Heart right ventricle (tissue), 16 donors: Measurements from ENCODE around the gene SYCE1. TPM values are rescaled to one million over a fixed set of nuclear protein-coding genes. Genes with fewer than 3 reads are reported as not detected.

Experiments
- ATAC-seq, 8 donors: fragments of 200-7000 bp; cut with Tn5 transposase; one replicate each; pipeline ENCODE4 v1.9.1; 2020; ENCODE audit warnings: mild to moderate bottlenecking in 8 of 8, moderate library complexity in 8 of 8, moderate number of reproducible peaks in 1 of 8
- DNase-seq, 2 donors: peaks; one replicate each; pipeline ENCODE4 v3.0.0-alpha.2; 2020
- H3K27ac ChIP-seq, 10 donors: fragments of 200-600 bp; sonication (generic) in 2 of 10; one replicate each; pipeline versions ENCODE4 v1.5.0 to v1.8.0; 2020 to 2022; ENCODE audit warnings: mild to moderate bottlenecking in 3 of 10
- H3K27me3 ChIP-seq, 7 donors: fragments of 200-600 bp; one replicate each; pipeline ENCODE4 v1.8.0; 2021 to 2022; ENCODE audit warnings: mild to moderate bottlenecking in 2 of 7
- H3K36me3 ChIP-seq, 9 donors: fragments of 200-600 bp; sonication (generic) in 1 of 9; one replicate each; pipeline versions ENCODE4 v1.5.0 to v1.8.0; 2020 to 2022; ENCODE audit warnings: mild to moderate bottlenecking in 2 of 9
- H3K4me1 ChIP-seq, 9 donors: fragments of 200-600 bp; sonication (generic) in 1 of 9; one replicate each; pipeline versions ENCODE4 v1.5.0 to v1.8.0; 2020 to 2022; ENCODE audit warnings: mild to moderate bottlenecking in 4 of 9
- H3K4me3 ChIP-seq, 10 donors: fragments of 200-600 bp; sonication (generic) in 2 of 10; one replicate each; pipeline versions ENCODE4 v1.5.0 to v1.8.0; 2020 to 2022; ENCODE audit warnings: mild to moderate bottlenecking in 7 of 10, moderate library complexity in 2 of 10
- H3K9me3 ChIP-seq, 11 donors: fragments of 200-600 bp in 10 of 11; sonication (generic) in 2 of 11; one replicate each; pipeline versions ENCODE4 v1.5.0 to v1.8.0; 2013 to 2022; ENCODE audit warnings: mild to moderate bottlenecking in 2 of 11, control low read depth in 1 of 11, moderate library complexity in 1 of 11
- WGBS, 2 donors: extraction: QIAGEN DNeasy Blood & Tissue Kit; methylation state at CpG; one replicate each; pipeline ENCODE4 v1.1.7; 2013; ENCODE audit warnings: inconsistent platforms in 1 of 2; 5-methylcytosine and 5-hydroxymethylcytosine counted together
- intact Hi-C, 10 donors: fragments of 100-400 bp; cut with DNase I; formaldehyde crosslinking; loops; one replicate each; pipeline versions ENCODE4 v1.11.1 to v1.14.2; 2022
- polyA plus RNA-seq, 2 donors: library from polyadenylated mRNA; stranded (reverse); fragments of 200-250 nt; gene quantifications; one replicate each; pipeline ENCODE4 v1.2.3, GENCODE V29; 2013
- total RNA-seq, 10 donors: library from RNA; stranded (reverse); fragmentation: NEBNext Ultra II Directional in 3 of 10; extraction: Animal tissue kit (Norgen Biotek cat#: 25700) in 3 of 10; gene quantifications; one replicate each; pipeline versions ENCODE4 v1.2.1 to v1.2.4, GENCODE V29; 2021 to 2023
- TF ChIP-seq, protein P1 (sequence below), 9 donors: fragments of 200-600 bp; sonication (generic) in 2 of 9; IDR thresholded peaks; one replicate each; pipeline versions ENCODE4 v1.5.0 to v1.8.0; 2021 to 2022; ENCODE audit warnings: antibody characterized with exemption in 9 of 9, mild to moderate bottlenecking in 5 of 9, moderate library complexity in 1 of 9
- donor health status: Arrhythmogenic right ventricular cardiomyopathy.
- donor health status: ischemic (EF 13 %, LVEDD 7.1; RV severe dilation, severe dysfunction).
- donor health status: healthy with polysubstance abuse.
- donor health status: DM: no; HTN: yes; CAD: no.
- donor health status: DM: no; HTN: no; CAD: no.
- donor health status: ischemic (EF 25% LVEDD 6.9; RV normal size, moderate dysfunction).
- donor health status: ischemic (EF 25% LVEDD 5.7; RV mildly dilated, moderate dysfunction).
- donor health status: healthy.
- donor health status: DM: yes; HTN: yes; CAD: no.
- donor health status: Ischemic cardiomyopathy.
- donor health status: ischemic (EF 35%, LVEDD 5.7; RV mildly dilated, moderate dysfunction).
- donor health status: nonischemic (EF 11% LVEDD 7.7; RV severe dilation, severe dysfunction).
- donor health status: DM: yes; HTN: yes; CAD: no.
- donor health status: PGD.
- donor health status: ischemic (EF 29% LVEDD 5.4; RV normal size, mild dysfunction).
- donor health status: nonischemic (EF 23%, LVEDD 6.1; RV moderate dilation, normal function).

The SYCE1 gene
- total and polyA plus RNA-seq, 12 donors, result 0.16 to 1.9 (median 0.35) TPM; not detected in 5

DNA sequence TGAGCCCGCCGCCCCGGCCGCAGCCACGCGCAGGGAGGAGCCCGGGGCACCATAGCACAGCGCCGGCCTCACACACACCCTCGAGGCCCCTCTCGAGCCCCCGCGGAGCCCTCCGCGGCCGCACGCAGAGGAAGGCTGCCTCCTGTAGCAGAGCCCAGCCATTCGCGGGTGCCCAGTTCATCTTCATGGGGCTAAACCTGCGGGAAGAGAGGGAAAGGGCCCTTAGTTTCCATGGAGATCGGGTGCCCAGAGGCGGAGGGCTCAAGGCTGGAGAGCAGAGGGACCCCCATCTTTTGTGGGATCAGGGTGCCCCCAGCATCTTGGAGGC, 2.9 kb upstream of the SYCE1 start:
- DNase-seq, result no peak
- Histone ChIP-seq H3K27ac (no peak overlapping the region), H3K9me3 (peaks cover 0 to 29% (median 5%) of the 10 kb centered on the region in 11 donors), H3K4me1 (no peaks in the 10 kb centered on the region), H3K4me3 (no peak overlapping the region), H3K27me3 (peaks cover 0 to 40% (median 19%) of the 10 kb centered on the region in 7 donors), H3K36me3 (no peaks in the 10 kb centered on the region)
- WGBS, 2 donors, result 86 to 92% methylated on average over 21 to 22 of the region's 22 CpGs
- TF ChIP-seq, protein P1, sequence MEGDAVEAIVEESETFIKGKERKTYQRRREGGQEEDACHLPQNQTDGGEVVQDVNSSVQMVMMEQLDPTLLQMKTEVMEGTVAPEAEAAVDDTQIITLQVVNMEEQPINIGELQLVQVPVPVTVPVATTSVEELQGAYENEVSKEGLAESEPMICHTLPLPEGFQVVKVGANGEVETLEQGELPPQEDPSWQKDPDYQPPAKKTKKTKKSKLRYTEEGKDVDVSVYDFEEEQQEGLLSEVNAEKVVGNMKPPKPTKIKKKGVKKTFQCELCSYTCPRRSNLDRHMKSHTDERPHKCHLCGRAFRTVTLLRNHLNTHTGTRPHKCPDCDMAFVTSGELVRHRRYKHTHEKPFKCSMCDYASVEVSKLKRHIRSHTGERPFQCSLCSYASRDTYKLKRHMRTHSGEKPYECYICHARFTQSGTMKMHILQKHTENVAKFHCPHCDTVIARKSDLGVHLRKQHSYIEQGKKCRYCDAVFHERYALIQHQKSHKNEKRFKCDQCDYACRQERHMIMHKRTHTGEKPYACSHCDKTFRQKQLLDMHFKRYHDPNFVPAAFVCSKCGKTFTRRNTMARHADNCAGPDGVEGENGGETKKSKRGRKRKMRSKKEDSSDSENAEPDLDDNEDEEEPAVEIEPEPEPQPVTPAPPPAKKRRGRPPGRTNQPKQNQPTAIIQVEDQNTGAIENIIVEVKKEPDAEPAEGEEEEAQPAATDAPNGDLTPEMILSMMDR (IDR thresholded peaks at IDR 0.05), result no peak
- intact Hi-C loops, result no loop called here
- ATAC-seq, result no peak

GRCh38 chr10:133567609-133568286, 2.4 kb upstream of the SYCE1 start:
- H3K27ac ChIP-seq, result no peak overlapping the region
- no peak overlapping the region for H3K4me3 ChIP-seq
- TF ChIP-seq, protein P1 (IDR thresholded peaks at IDR 0.05), result no peak
- H3K27me3 ChIP-seq, result peaks cover 0 to 40% (median 19%) of the 10 kb centered on the region in 7 donors
- intact Hi-C loops, result no loop called here
- DNase-seq (no peak), ATAC-seq (no peak)
- no peaks in the 10 kb centered on the region for H3K4me1 ChIP-seq
- 91 to 93% methylated on average over 28 to 29 of the region's 29 CpGs for whole genome bisulfite sequencing, 2 donors
- H3K36me3 ChIP-seq, result no peaks in the 10 kb centered on the region
- peaks cover 0 to 24% (median under 1%) of the 10 kb centered on the region in 11 donors for H3K9me3 ChIP-seq

DNA sequence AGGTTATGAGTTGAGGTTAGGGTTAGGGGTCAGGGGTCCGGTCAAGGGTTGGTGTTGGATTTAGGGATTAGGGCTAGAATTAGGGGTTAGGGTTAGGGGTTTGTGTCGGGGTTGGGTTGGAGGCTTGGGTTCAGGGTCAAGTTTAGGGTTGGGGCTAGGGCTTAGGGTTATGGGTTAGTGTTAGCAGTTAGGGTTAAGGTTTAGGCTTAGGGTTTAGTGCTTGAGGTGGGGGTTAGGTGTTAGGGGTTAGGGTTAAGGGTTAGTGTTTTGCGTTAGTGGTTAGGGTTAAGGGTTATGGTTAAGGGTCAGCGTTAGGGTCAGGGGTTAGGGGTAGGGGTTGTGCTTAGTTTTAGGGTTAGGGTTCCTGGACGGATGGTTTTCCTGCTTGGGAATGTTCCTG, 1.7 kb upstream of the SYCE1 start:
- WGBS, 2 donors, result 80 to 90% methylated on average over 5 of the region's 5 CpGs
- TF ChIP-seq, protein P1 (IDR thresholded peaks at IDR 0.05), result no peak
- Histone ChIP-seq H3K4me1 (no peaks in the 10 kb centered on the region), H3K27ac (no peak overlapping the region), H3K27me3 (peaks cover 0 to 40% (median 19%) of the 10 kb centered on the region in 7 donors), H3K9me3 (peaks cover 0 to 21% (median 0%) of the 10 kb centered on the region in 11 donors), H3K4me3 (no peak overlapping the region), H3K36me3 (no peaks in the 10 kb centered on the region)
- DNase-seq (no peak), ATAC-seq (no peak)
- intact Hi-C loops, result no loop called here

GRCh38 chr10:133564816-133565215, 567 bp downstream of the SYCE1 start:
- H3K4me3 ChIP-seq, result peak overlapping the region in 1 of 10 donors; percentile 29
- WGBS, 2 donors, result 87 to 89% methylated on average over 12 of the region's 12 CpGs

More at GRCh38 chr10:133564816-133565215, 567 bp downstream of the SYCE1 start:
- ATAC-seq, result no peak
- TF ChIP-seq, protein P1 (IDR thresholded peaks at IDR 0.05), result no peak
- peaks cover 0 to 21% (median 0%) of the 10 kb centered on the region in 11 donors for H3K9me3 ChIP-seq
- no peak for DNase-seq
- no peak overlapping the region for H3K27ac ChIP-seq
- H3K36me3 ChIP-seq, result no peaks in the 10 kb centered on the region
- intact Hi-C loops, result no loop called here
- peaks cover 0 to 38% (median 19%) of the 10 kb centered on the region in 7 donors for H3K27me3 ChIP-seq
- no peaks in the 10 kb centered on the region for H3K4me1 ChIP-seq
